ENCODE measurements around the gene PRKCE.

PRKCE gene

GRCh38 chr2:46135228-46135855, 483.9 kb downstream of the PRKCE start:
- no peak for DNase-seq

DNA sequence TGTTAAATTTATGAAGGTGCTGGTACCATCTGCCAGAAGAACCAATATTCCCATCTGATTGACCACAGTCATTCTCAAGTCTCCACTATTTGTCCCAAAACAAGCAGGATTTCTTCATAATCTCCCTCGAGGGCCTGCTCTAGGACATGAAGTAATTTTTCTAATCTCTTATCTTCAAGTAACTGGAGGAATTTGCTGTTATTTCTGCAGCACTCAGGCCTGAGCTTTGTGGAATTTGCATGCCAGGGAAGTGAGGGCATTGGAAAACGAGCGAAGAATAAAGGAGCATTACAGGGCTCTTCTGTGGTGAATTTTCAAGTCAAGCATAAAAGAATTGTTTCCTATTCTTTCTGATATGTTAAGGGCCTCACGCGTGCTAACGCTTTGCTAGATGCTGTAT, 484.5 kb downstream of the PRKCE start:
- no peak for DNase-seq

DNA sequence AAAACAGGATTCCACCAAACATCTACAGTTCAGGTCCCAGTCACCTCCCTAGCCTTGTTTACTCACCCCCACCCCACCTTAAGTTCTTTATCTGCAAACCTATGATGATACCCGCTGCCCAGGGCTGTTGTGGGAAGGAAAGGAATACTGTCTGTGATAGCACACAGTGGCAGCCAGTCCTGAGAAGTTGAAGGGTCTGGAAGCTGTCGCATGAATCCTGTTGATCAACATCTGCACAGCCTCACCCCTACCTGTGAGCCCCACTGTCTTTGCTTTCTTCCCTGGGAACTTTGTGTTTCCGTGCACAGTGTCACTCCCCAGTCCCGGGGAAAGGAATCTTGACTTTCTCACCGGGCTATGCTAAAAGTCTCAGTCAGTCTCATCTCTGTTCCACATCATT, 485.0 kb downstream of the PRKCE start:
- no peak for DNase-seq

- DNase-seq = no peak
Observed at GRCh38 chr2:46136953-46137352, 485.5 kb downstream of the PRKCE start.

DNA sequence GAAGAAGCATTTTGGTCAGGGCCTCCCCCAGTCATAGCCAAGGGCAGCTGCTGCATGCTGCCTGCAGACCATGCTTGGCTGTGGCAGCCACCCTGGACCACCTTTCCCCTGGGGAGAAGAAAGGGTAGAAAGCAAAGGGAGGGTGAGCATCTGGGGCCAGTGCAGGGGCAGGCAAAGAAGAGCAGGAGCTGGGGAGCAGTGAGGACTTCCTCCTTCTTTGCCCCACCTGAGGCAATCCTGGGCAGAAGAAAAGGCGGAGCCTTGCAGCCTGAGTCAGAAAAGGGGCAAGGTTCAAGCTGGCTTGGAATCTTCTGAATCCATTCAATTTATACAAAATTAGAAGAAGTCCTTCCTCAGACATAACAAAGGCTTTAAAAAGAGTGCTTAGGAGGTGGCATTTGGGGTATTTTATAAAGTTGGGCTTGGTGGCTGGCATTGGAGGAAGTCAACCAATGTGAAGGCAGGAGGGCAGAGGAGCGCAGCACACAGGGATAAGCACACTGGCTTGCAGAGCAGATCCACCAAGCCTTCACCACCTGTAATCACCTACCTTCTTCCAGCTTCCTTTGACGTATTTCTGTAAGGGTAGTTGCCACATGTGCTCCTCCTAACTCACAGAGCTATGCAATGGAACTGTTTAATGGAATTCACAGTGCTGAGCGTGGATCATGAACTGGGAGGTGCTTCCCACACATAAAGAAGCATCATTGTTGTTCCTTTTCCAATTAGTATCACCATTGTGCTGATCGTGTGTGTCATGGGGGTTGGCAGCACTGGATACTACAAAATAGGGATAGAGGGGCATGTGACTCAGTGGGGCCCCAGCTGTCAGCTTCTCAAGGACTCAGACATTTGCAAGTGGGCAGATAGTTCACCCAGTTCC, 491.3 kb downstream of the PRKCE start:
- DNase-seq = peak; percentile 47 to 53 (median 52)

GRCh38 chr2:46143429-46144132, 492.1 kb downstream of the PRKCE start:
- no peak for DNase-seq

GRCh38 chr2:46144133-46144800, 492.8 kb downstream of the PRKCE start:
- no peak for DNase-seq

GRCh38 chr2:46145017-46145416, 493.5 kb downstream of the PRKCE start:
- no peak for DNase-seq

DNA sequence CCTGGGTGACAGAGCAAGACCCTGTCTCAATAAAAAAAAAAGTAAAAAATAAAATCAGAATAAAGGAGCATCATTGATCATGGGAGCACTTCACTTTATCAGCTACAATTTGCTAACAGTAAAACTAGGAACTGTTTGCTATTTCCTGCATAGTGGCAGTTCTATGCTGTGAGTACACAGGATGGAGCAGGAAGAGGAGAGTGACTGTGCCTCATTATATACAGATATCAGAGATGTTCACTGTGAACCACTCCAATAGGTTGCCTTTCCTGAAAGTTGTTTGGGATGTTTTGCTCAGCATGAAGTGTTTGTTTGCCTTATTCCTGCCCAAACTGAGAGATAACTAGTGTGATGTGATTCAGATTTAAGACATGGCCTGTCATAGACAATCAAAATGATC, 494.4 kb downstream of the PRKCE start:
- no peak for DNase-seq

- DNase-seq = peak in 2 of 3 donors; percentile 46 to 47
Observed at GRCh38 chr2:46146866-46147502, 495.5 kb downstream of the PRKCE start.

DNA sequence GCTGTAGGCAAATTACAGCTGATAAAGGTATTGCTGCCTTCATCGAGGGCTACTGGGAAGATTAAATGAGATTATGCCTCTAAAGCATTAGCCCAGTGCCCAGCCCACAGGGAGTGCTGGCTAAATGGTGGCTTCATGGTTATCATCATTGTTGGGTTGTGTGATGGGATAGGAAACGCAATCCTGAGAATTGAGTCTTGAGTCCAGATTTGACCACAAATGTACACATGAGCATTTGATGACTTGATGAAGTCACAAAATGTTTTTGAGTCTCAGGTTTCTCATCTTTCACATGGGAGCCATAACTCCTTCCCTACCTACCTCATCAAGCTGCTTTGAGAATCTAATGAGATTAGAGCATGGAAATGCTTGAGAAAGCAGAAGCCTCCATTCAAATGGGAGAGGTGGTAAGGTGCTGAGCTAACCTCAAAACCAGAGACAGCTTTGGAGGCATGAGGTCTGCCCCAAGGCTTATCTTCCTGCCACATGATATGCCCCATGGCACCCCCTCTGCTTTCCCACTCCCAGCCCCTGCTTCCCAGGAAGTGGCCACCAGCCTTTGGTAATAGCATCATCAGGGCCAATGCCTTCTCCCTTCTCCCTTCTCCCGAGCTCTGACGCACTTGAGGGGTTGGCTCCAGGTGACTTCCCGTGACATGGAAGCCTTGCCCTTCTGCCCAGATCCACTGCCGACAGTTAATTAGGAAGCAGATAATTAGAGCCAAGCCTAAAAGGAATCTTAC, 496.3 kb downstream of the PRKCE start:
- no peak for DNase-seq

DNA sequence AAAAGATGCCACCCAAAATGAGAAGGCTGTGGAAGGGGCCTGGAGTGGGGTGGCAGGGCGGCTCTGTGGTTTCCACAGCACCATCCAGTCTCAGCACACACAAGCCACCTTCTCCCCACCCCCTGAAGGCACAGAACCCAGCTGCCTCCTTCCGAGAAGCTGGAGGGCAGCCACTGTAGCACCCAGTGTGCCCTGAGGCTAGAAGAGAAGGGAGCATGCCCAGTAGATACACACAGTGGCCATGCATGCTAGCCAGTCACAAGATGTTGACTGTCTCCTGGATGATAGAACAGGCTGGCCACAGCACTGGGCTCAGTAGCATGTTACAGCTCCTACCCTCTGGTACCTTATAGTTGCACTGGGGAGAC, 496.9 kb downstream of the PRKCE start:
- DNase-seq = no peak

DNA sequence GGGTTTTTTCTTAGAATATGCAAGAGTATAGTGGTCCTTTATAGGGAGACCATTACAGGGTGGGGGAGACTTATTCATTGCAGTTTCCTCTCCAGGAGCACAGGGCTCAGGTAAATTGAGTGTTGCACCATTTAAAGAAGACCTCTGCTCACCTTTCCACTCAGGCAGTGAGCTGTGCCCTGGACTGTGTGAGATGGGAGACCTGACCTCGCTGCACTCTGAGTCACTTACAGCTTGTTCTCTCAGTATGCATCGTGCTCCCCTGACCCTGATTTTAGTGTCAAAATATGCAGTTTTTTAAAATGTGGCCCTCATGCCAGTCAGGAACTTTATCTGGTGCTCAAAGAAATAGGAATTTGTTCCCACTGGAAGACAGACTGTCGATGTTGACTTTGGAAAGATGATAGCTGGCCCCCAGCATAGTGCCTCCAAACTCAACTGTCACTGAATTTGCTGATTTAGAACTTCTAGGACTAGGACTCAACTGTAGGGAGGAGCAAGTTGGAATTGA, 499.0 kb downstream of the PRKCE start:
- no peak for DNase-seq

GRCh38 chr2:46151577-46151976, 500.1 kb downstream of the PRKCE start:
- no peak for DNase-seq

GRCh38 chr2:46153996-46154753, 502.7 kb downstream of the PRKCE start:
- no peak for DNase-seq

GRCh38 chr2:46157072-46157965, 505.8 kb downstream of the PRKCE start:
- peak; percentile 18 to 21 (median 20) for DNase-seq

- no peak for DNase-seq
Observed at GRCh38 chr2:46157966-46158310, 506.5 kb downstream of the PRKCE start.

GRCh38 chr2:46158661-46159060, 507.2 kb downstream of the PRKCE start:
- no peak for DNase-seq

- no peak for DNase-seq
Observed at GRCh38 chr2:46160326-46160725, 508.9 kb downstream of the PRKCE start.

- DNase-seq = no peak
Observed at GRCh38 chr2:46161315-46161714, 509.8 kb downstream of the PRKCE start.
